Thyroid gland (tissue), 4 donors: Measurements from ENCODE around the gene ARL4C.

ENCODE experiments used
- CTCF ChIP-seq, 6 experiments: fragments of 200-600 bp in 3 of 6; fragments of 450-650 bp in 3 of 6; sonication (generic) in 3 of 6; IDR thresholded peaks; one replicate each; pipeline ENCODE4 v1.5.1; 2016 to 2019; ENCODE audit warnings: antibody characterized with exemption in 6 of 6, mild to moderate bottlenecking in 2 of 6, inconsistent platforms in 1 of 6, moderate library complexity in 1 of 6
- POLR2A ChIP-seq, 2 donors: fragments of 450-650 bp; IDR thresholded peaks; one replicate each; pipeline ENCODE4 v1.6.1; 2017; ENCODE audit warnings: antibody characterized with exemption in 2 of 2, mild to moderate bottlenecking in 2 of 2, moderate library complexity in 1 of 2

GRCh38 chr2:234491281-234491680 is 5.6 kb downstream of the ARL4C start:
- TF ChIP-seq POLR2A (IDR thresholded peaks at IDR 0.05) (no peak), CTCF (IDR thresholded peaks at IDR 0.05) (no peak)
